GM18909 (cell line): ENCODE data around the gene PTPRN2.
"Not testable (repeated sequence)": the region's sequence is repeated elsewhere in the genome, so short reads cannot be mapped to it uniquely, and the experiment has no call there.

Experiments
- ATAC-seq: cut with Tn5 transposase; IDR thresholded peaks from one replicate; pipeline ENCODE4 v1.9.1; 2021; ENCODE audit warnings: mild to moderate bottlenecking; ENCODE audit not compliant: unreplicated experiment, poor library complexity

Gene PTPRN2

DNA sequence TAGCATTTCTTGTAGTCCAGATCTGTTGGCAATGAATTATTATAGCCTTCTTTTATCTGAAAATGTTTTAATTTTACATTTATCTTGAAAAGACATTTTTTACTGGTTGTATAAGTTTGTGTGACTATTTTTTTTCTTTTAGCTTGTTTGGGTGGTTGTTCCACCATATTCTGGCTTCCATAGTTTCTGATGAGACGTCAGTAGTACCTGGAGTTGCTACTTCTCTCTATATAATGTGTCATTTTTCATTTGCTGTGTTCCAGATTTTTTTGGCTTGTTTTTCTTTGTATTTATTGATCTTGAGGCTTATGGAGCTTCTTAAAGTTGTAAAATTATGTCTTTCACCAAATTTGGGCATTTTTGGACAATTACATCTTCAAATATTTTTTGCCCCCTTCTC, 1082.0 kb downstream of the PTPRN2 start:
- ATAC-seq, result no peak

DNA sequence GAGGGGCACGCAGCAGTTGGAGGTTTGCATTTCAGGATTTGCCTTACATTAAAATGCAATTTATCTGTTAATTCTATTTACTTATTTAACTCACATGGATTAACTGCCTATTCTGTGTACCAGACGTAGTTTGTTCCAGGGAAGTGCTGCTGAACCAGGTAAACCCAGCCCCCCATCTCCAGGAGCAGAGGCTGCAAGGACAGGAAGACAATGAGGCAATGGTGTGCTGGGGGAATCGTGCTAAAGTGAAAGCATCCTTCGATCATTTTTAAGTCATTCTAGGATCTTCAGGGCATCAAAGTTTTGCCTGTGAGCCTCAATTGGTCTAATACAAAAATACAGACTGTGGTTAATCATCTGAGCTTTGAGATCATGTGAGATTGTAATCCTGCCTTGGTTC, 1084.4 kb downstream of the PTPRN2 start:
- ATAC-seq, result no peak

DNA sequence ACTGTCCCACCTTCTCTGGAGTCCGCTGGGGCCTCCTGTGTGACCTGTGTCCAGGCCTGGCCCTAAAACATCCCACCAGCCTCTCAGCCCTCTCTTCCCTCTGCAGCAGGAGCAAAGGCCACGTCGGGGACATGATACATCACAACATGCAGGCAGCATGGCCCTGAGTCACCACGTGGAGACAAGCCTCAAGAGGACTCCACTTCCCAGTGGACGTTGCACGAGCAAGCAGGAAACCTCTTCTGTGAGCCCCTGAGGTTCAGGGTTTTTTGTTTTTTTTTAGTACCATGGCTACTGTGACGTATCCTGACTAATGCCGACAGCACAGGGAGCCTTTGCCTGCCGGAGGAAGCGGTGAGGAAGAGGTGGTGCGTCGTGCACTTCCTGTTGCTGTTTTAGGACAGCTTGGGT, 1084.9 kb downstream of the PTPRN2 start:
- ATAC-seq, result no peak

DNA sequence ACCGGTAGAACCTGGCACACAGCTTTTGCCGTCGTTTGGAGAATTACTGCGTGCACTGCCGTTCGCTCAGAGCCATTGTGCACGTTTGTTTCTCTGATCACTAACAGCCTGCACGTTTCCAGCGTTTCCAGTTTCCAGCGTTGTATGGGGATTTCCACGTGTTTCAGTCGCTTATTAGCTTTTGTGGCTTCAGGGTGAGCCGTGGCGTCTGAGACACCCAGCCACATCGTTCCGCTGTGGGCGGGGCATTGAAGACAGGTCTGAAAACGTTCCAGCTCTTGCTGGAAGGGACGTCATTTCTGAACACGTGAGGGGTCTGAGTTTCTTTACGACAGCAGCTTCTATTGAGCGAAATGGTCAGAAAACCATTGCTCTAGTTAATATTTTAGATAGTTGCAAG, 1086.0 kb downstream of the PTPRN2 start:
- no peak for ATAC-seq

DNA sequence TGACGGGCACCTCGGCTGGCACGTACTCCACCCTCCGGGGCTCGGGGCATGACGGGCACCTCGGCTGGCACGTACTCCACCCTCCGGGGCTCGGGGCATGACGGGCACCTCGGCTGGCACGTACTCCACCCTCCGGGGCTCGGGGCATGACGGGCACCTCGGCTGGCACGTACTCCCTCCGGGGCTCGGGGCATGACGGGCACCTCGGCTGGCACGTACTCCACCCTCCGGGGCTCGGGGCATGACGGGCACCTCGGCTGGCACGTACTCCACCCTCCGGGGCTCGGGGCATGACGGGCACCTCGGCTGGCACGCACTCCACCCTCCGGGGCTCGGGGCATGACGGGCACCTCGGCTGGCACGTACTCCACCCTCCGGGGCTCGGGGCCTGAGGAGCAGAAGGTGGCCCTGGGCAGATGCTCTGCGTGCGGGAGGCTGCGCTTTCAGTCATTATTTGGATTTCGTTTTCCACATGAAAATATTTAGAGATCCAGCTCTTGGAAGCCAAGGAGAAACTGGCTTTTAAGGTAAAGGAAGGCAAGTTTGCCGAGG, 1086.6 kb downstream of the PTPRN2 start:
- ATAC-seq, result not testable (repeated sequence)

DNA sequence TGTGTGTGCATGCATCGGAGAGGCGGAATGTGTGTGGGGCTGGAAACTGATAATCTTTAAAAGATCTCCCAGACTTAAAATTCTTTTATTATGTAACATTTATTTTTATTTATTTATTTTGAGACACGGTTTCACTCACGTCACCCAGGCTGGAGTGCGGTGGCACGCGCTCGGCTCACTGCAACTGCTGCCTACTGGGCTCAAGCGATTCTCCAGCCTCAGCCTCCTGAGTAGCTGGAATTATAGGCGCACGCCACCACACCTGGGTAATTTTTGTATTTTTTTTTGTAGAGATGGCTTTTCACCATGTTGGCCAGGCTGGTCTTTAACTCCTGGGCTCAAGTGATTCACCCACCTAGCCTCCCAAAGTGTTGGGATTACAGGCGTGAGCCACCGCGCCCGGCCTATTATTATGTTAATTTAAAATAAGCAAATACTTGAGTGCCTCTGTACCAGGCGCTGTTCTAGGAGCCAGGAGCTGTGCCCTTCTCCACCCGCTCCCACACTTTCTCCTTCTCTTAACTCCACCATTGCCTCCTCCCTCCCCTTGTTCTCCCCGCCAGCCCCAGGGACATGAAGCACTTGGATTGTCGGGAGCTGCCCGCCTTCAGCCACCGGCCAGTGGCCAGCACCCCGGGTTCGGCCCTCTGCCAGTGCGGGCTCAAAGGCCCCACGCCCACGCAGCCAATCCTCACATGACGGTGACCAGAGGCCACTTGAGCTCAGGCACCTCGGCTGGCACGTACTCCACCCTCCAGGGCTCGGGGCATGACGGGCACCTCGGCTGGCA, 1087.3 kb downstream of the PTPRN2 start:
- ATAC-seq, result no peak

DNA sequence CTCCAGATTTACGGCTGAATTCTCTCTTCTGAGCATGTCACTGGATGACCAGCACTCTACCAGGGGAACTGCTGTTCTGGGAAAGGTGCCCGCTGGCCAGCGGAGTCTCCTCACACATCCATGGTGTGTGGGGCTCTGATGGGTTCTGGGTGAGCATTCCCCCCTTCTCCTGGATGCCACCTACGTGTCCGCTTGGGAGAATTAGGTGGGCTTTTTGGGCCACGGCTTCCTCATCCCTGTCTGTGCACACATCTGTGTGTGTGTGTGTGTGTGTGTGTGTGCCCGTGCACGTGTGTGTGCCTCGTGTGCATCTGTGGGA, 1087.8 kb downstream of the PTPRN2 start:
- ATAC-seq, result no peak

DNA sequence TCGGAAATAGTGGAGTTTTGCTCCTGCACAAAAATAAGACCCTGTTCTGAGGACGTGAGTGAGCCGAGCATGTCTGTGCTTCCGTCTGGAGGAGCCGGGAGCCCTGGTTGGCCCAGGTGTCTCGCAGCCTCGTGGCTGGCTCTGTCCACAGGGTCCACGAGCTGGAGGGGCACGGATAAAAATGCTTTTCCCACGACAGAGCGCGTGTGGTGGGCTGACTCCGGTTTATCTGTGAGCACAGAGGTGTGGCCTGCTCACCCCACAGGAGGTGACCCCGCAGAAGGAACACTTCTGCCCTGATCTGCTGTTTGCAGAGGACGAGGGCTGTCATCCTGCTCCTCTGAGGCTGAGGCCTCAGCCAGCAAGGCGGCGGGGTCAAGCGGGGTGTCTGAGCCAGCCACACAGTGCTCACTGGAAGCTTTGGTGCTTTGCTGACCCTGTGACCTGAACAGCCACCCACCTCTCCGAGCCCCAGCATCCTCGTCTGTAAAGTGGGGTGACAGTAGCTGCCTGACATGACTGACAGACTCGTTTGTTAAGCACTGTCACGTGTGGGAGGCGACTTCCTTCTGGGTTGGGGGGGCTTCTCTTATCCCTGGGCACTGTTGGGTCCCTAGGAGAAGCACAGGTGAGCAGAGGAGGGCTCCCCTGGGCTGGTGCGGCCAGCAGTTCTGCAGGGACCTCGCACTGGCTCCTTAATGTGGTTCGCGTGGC, 1088.3 kb downstream of the PTPRN2 start:
- ATAC-seq, result no peak

DNA sequence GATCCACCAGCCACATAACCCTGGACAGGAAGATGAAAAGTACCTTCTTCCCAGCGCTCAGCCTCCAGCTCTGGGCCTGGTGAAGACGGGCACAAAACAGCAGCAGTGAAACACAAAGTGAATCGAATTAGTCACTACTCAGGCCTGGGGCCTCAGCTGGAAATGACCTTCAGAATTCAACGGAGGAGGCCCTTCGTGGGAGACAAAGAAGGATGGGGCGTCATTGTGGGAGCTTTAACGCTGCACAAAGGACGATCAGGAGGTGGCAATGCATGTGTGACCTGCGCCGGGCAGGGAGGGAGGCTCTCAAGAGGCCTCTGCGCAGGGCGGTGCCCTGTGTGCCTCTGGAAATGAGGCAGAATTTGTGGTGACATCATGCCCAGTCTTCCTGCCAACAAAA, 1089.0 kb downstream of the PTPRN2 start:
- no peak for ATAC-seq

DNA sequence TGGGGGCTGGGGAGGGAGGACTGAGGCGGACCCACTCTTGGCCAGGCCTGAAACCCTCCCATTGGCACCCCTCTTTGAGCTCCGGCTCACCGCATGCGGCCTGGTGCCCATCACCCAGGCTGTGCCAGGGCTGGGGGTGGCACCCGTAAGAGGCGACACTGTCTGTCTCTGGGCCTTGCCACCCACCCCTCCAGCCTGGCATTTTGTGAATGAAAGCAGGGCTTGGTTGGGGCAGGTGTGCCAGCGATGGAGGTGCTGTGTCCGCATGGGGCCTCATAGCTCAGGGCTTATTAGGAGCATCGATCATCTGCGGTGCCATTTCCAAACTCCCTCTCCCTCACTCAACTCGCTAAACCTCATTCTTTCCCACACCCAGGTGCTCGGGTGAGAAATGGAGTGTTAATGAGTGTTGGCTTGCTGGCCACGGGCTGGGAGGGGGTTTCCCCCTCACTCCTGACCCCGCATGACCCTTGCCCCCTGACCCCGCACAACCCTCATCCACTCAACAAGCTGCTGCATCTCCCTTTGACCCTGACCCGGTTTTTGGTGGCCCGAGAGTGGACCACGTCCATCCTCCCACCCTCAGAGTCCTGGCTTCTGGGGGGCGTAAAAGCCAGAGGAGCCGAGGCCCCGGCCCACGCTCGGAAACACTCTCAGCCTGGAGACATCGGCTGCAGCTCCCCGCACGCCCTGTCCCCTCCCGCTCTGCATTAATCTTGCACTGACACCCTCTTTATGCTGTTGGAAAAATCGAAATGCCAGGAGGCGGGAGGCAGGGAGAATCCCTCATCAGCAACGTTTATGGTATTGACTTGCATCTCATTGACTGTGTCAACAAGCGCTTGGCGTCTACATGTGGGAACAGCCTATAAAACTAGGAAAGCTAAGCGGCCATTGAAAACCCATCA, 1089.6 kb downstream of the PTPRN2 start:
- ATAC-seq, result no peak

DNA sequence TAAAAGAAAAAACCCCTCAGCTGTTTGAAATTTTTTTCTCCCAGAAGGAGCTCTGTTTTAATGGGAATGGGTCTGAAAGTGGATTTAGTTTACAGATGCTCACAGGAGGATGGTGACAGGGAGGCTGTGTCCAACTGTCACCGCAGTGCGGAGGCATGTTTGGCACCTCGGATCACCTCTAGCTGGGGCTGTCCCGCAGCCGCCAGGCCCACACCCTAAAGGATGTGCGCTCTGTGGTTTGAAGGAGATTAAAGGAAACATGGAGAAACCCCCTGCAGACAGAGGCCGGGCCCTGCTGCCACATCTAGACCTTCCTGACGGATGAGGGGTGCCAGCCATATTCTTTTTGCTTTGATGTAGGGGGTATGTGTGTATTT, 1090.3 kb downstream of the PTPRN2 start:
- no peak for ATAC-seq

DNA sequence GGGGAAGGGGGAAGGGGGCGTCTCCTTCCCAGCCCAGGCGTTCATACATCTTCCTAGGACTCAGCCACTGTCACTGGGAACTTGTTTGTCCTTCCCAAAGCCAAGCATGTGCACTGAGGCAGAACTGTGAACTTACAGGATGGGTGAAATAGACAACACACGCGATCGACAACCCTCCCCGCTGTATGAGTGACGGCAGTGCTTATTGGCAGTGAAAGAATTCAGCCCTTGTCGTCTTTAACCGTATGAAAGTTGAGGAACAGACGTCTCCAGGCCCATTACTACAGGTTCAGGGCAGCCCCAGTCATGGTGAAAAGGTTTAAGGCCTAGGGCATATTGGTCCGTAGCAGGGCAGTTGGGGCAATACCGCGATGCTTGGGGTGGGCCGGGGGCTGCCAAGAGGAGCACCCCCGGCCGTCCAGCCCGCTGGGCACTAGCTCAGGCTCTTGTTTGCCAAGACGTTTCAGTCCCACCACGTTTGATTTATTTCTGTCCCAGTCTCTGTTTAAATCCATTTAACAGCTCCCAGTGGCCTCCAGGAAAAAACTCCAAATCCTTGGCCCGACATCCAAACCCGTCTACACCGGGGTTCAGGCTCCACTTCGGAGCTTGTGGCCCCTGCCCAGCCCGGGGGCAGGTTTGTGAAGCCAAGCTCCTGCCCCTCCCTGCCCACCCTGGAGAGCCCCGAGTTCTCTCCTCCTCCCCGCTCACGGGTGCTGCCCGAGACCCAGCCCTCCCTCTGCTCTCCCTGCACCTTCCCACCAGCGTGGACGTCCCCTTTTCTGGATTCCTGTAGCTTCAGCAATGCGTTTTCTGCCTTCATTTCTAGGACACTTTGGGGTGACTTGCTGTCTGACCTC, 1091.0 kb downstream of the PTPRN2 start:
- no peak for ATAC-seq

DNA sequence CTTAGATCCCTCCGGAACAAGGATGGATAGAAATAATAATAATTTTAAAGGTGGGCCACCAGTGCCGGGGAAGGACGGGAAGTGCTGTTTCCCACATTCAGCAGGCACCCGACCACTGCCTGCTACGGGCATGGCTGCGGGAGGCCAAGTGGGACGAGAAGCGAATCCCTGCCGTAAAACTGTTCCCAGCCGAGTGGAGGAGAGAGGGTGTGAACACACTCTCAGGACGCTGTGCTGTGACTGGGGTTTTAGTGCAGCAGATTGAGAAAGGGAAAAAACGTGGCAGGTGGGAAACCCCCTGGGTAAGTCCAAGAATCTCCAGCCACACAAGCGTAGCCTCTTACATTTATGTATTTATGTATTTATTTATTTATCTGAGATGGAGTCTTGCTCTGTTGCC, 1092.0 kb downstream of the PTPRN2 start:
- peak; percentile 77 for ATAC-seq

DNA sequence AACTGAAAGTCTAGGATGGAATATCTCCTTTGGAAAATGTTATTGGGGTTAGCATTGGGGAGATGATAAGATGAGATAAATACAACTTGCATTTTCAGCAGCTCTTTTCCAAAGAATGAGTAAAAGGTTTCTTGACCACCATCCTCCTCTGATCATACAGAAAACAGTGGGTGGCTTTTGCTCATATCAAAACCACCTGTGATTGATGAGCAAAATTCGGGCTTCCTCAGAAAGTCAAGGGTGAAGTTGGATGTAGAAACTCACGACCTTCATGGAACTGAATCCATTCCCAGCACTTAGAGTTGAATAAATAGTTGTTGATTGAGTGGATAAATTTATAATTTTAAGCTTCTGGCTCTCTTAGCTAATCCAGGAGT, 1092.5 kb downstream of the PTPRN2 start:
- no peak for ATAC-seq

DNA sequence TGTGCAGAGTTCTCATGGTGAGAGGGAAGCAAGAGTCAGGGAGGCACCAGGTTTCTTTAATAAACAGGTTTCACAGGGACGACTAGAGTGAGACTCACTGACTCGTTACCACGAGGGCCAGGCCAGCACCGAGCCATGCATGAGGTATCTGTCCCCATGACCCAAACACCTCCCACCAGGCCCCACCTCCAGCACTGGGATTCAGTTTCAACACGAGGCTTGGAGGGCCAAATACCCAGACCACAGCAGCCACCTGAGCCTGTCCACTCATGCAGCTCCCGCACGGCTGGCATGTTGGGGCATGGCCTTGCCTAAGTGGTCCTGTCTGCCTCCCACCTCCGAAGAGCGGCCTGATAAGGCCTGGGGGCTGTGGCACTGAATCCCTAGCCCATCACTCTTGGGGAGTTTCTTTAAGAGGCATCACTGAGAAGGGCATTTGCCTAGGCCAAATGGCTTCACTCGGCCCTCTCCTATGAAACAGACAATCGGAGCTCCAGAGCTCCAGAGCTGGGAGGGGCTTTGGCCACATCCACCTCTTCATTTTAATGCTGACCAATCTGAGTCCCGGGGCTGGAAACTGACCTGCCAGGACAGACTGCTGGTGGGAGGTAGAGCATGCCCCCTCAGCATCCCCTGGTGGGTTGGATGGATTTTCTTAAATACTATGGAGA, 1093.0 kb downstream of the PTPRN2 start:
- no peak for ATAC-seq

DNA sequence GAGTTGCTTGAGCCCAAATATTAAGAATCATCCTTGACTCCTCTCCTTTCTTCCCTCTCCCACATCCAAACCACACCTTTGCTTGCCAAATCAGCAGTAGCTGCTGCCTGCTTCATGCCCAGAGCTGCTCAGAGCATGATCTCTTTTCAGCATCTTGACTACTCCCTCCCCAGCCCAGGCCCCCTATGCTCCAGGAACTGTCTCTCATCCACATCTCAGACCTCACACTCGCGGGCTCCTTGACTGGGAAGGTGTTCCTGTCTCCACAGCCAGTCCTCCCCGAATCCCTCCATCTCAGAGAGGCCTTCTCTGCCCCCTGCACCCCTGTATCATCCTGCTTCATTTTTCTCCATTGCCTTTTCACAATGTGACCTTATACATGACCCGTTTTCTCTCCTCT, 1093.8 kb downstream of the PTPRN2 start:
- ATAC-seq, result no peak

DNA sequence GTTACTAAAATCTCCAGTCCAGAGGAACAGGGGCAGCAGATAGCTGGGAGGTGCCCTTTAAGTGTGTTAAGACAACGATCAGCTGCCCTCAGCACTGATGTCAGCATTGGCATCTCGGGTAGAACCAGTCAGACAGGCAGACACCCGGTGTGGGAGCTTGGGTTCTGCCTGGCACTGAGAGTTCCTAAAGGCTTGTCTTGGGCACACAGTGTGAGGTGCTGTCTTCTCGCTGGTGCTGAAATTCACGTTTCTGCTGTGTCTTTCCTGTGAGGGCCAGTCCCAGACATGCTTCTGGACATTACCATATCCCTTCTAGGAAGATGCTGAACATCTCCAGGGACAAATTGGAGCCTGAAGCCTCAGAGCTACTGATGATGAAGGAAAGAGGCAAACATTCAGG, 1094.6 kb downstream of the PTPRN2 start:
- no peak for ATAC-seq

DNA sequence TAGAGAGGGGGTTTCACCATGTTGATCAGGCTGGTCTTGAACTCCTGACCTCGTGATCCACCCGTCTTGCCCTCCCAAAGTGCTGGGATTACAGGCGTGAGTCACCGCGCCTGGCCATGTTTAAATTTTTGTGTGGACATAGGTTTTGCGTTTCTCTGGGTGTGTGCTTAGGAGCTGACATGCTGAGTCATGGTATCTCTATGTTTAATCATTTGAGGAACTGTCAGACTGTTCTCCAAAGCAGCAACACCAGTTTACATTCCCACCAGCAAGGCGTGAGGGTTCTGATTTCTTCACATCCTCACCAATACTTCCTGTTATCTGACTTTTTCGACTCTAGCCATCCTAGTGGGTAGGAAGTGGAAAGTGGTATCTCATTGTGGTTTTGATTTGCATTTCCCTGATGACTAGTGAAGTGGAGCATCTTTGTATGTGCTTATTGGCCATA, 1097.1 kb downstream of the PTPRN2 start:
- ATAC-seq, result peak; percentile 86

DNA sequence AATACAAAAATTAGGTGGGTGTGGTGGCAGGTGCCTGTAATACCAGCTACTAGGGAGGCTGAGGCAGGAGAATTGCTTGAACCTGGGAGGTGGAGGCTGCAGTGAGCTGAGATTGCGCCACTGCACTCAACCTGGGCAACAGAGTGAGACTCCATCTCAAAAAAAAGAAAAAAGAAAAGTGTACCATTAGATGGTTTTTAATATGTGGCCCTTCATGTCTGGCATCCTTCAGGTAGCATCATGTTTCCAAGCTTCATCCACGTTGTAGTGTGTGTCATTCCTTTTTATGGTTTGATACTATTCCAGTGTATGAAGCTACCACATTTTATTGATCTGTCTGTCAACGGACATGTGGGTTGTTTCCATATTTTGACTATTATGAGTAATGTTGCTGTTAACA, 1097.8 kb downstream of the PTPRN2 start:
- not testable (repeated sequence) for ATAC-seq
